22Rv1 (cell line): ENCODE results near the gene CTNND2.

ENCODE experiments used
- CTCF ChIP-seq: fragments of 450-650 bp; IDR thresholded peaks from 2 replicates; pipeline ENCODE4 v1.5.1; 2017; ENCODE audit warnings: mild to moderate bottlenecking
- ZFX ChIP-seq: fragments of 450-650 bp; IDR thresholded peaks from 2 replicates; pipeline ENCODE4 v1.6.1; 2017; ENCODE audit warnings: antibody characterized with exemption, borderline replicate concordance

DNA sequence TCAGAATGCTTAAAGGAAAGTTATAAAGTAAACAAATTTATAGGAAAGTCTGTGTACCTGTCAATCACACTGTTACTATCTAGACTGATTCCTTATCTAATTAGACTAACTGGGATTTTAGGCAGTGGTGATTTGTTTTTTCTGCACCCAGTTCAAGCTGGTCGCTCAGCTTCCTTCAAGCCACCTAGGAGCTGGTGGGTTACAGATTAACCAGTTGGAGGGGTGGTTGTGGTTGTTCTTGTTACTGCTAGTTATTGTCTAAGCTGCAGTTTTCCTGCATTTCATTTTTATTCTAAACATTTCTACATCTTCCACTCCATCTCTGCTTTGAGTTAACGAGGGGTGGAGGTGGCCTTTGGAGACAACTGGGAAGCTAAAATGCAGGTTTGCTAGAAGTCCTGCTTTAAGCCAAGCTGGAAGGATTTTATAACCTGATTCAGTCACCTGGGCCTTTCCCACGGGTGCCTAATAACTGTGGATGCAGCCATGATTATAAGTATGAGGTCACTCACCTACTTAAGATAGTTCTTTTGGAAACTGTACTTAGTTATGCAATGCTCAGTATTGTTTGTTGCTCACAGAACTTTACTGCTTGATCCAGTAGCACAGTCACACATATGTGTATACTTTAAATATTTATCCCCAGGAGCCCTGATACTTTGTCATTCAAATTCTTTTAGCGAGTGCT is 839.3 kb downstream of the CTNND2 start:
- TF ChIP-seq CTCF (no peak), ZFX (no peak)
